Retinal pigment epithelial cell (primary cell): ENCODE data around the gene SCGB3A2.

Experiments used
- DNase-seq: peaks from one replicate; pipeline ENCODE4 v3.0.0-alpha.2; 2010; ENCODE audit warnings: low read depth
- H3K4me3 ChIP-seq: 2 replicates; pipeline ENCODE4 v1.5.1; 2011; ENCODE audit warnings: mild to moderate bottlenecking, low read length, control low read depth, moderate library complexity
- TF ChIP-seq, protein P1 (sequence below): conservative IDR thresholded peaks from 2 replicates; pipeline ENCODE4 v1.5.1; 2011; ENCODE audit warnings: low read depth, low read length, control low read depth, inconsistent platforms

The SCGB3A2 gene, protein sequence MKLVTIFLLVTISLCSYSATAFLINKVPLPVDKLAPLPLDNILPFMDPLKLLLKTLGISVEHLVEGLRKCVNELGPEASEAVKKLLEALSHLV

GRCh38 chr5:147878066-147878759 is at the start of gene SCGB3A2:
TSS of gene SCGB3A2 (plus strand) at chr5:147878711. CDS start at chr5:147878804, 93 bp downstream.
- DNase-seq, result no peak
- no peak within 1 kb of the TSS for H3K4me3 ChIP-seq
- TF ChIP-seq, protein P1, sequence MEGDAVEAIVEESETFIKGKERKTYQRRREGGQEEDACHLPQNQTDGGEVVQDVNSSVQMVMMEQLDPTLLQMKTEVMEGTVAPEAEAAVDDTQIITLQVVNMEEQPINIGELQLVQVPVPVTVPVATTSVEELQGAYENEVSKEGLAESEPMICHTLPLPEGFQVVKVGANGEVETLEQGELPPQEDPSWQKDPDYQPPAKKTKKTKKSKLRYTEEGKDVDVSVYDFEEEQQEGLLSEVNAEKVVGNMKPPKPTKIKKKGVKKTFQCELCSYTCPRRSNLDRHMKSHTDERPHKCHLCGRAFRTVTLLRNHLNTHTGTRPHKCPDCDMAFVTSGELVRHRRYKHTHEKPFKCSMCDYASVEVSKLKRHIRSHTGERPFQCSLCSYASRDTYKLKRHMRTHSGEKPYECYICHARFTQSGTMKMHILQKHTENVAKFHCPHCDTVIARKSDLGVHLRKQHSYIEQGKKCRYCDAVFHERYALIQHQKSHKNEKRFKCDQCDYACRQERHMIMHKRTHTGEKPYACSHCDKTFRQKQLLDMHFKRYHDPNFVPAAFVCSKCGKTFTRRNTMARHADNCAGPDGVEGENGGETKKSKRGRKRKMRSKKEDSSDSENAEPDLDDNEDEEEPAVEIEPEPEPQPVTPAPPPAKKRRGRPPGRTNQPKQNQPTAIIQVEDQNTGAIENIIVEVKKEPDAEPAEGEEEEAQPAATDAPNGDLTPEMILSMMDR, result no peak

- TF ChIP-seq, protein P1, result no peak
- no peak for DNase-seq
- H3K4me3 ChIP-seq, result no peak overlapping the region
Observed at GRCh38 chr5:147830035-147830434, 48.5 kb upstream of the SCGB3A2 start.

DNA sequence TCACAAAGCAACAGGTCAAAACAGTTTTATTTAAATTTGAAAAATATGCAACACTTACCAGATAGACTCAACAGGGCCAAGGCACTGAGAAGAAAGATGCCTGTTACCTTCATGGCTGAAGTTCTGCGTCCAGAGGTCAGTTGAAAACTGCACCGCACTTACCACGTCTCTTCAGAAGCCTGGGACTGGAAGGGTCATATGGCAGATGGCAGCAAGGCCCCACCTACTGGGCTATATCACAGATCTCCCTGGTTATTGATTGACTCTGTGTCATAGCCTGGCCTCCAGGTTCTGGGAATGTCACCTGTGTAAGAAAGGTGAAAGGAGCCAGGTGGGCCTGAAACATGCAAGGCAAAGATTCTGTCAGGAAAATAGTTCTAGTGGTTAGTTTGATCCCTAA is 47.0 kb upstream of the SCGB3A2 start, which contains the start of gene SPINK1:
Gene SPINK1 (minus strand): TSS at position 207 of the 400 bp plus-strand sequence. CDS start 94 bp downstream, at position 113.
- TF ChIP-seq, protein P1, result no peak
- no peak for DNase-seq
- H3K4me3 ChIP-seq, result no peak within 1 kb of the TSS

- no peak for DNase-seq
Observed at GRCh38 chr5:147832541-147832940, 46.0 kb upstream of the SCGB3A2 start.

GRCh38 chr5:147835386-147835798 is 43.1 kb upstream of the SCGB3A2 start:
- H3K4me3 ChIP-seq, result no peak overlapping the region
- no peak for DNase-seq
- TF ChIP-seq, protein P1, result no peak

More at GRCh38 chr5:147832541-147832940, 46.0 kb upstream of the SCGB3A2 start:
- TF ChIP-seq, protein P1, result no peak
- H3K4me3 ChIP-seq, result no peak overlapping the region

- TF ChIP-seq, protein P1, result no peak
- no peak overlapping the region for H3K4me3 ChIP-seq
- no peak for DNase-seq
Observed at GRCh38 chr5:147836439-147836838, 42.1 kb upstream of the SCGB3A2 start.

DNA sequence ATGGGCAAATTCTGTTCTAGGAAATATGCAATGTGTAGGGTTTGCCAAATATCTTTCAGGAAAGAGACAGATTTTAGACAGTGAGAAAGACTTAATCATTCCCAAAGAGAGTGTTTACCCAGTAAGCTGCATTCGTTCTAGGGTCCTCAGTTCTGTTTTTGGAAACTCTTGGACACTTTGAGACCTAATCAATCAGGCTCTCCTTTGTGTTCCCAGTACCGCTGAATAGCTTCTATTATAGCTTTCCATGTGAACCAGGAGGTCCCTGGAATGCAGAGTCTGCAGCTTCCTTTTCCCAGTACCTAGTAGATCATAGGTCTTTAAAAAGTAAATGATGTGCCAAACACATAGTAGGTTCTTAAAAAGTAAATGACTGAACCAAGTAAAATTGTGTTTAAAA is 35.6 kb upstream of the SCGB3A2 start:
- H3K4me3 ChIP-seq, result no peak overlapping the region
- DNase-seq, result no peak
- TF ChIP-seq, protein P1, result no peak
